Measurements from ENCODE around the gene HIVEP3.

Gene HIVEP3

DNA sequence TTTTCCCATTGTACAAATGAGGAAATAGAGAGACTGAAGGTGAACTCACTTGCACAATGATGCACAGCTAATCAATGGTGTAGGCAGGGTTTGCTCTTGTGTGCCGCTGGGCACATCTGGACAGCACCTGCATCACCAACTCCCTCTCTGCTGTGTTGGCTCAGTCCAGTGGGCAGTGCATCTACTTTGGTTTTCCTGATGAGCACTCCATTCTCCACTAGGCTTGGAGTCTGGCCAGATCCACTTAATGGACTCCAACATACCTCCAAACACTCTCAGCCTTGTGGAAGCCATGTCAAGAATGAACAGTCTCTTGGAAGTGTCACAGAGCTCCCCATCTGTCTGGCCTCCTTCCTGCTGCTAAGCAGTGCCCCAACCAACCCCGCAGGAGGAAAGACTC lies 152.2 kb downstream of the HIVEP3 start:
- no peaks in the 10 kb centered on the region for H3K9me2 ChIP-seq (replicated peaks; ENCODE audit: low read depth, low read length)
- no peaks in the 10 kb centered on the region for H3F3A ChIP-seq (ENCODE audit: low read depth)
- no peak overlapping the region for H3K9ac ChIP-seq (ENCODE audit: low read depth, low read length, poor library complexity, severe bottlenecking)
- H3K36me3 ChIP-seq (ENCODE audit: insufficient read depth, low read length): no peaks in the 10 kb centered on the region
- H3K4me1 ChIP-seq (ENCODE audit: insufficient read depth, low read length, poor library complexity, severe bottlenecking): peaks cover 11% of the 10 kb centered on the region
- no peak overlapping the region for H3K4me3 ChIP-seq (ENCODE audit: low read length, poor library complexity, severe bottlenecking)
- no peaks in the 10 kb centered on the region for H3K79me2 ChIP-seq (ENCODE audit: insufficient read depth, low read length)
- peaks cover 4% of the 10 kb centered on the region; the same call in 1 of the 2 replicates for H3K9me3 ChIP-seq (ENCODE audit: insufficient read depth, low read depth, low read length)
- TF ChIP-seq EZH2phosphoT487 (IDR thresholded peaks at IDR 0.05; ENCODE audit: borderline replicate concordance): no peak
- TF ChIP-seq CTCF (conservative IDR thresholded peaks at IDR 0.05; ENCODE audit: low read length): no peak
- no peaks in the 10 kb centered on the region for H4K20me1 ChIP-seq (ENCODE audit: insufficient read depth, low read length, poor library complexity, severe bottlenecking)
- H3K4me2 ChIP-seq (ENCODE audit: low read depth, low read length, poor library complexity, severe bottlenecking): no peak overlapping the region
- no peaks in the 10 kb centered on the region for H3K27me3 ChIP-seq (ENCODE audit: insufficient read depth, low read length, poor library complexity, severe bottlenecking)
- no peak overlapping the region for H2AFZ ChIP-seq (ENCODE audit: low read length)

- Histone ChIP-seq H3K9ac (ENCODE audit: low read depth, low read length, poor library complexity, severe bottlenecking) (no peak overlapping the region), H4K20me1 (ENCODE audit: insufficient read depth, low read length, poor library complexity, severe bottlenecking) (no peaks in the 10 kb centered on the region), H2AFZ (ENCODE audit: low read length) (no peak overlapping the region), H3K4me1 (ENCODE audit: insufficient read depth, low read length, poor library complexity, severe bottlenecking) (peaks cover 6% of the 10 kb centered on the region), H3K79me2 (ENCODE audit: insufficient read depth, low read length) (no peaks in the 10 kb centered on the region), H3K27me3 (ENCODE audit: insufficient read depth, low read length, poor library complexity, severe bottlenecking) (no peaks in the 10 kb centered on the region), H3F3A (ENCODE audit: low read depth) (no peaks in the 10 kb centered on the region), H3K9me2 (replicated peaks; ENCODE audit: low read depth, low read length) (no peaks in the 10 kb centered on the region), H3K9me3 (ENCODE audit: insufficient read depth, low read depth, low read length) (peaks cover 4% of the 10 kb centered on the region; the same call in 1 of the 2 replicates), H3K36me3 (ENCODE audit: insufficient read depth, low read length) (no peaks in the 10 kb centered on the region), H3K4me2 (ENCODE audit: low read depth, low read length, poor library complexity, severe bottlenecking) (no peak overlapping the region), H3K4me3 (ENCODE audit: low read length, poor library complexity, severe bottlenecking) (no peak overlapping the region)
- no peak for TF ChIP-seq EZH2phosphoT487 (IDR thresholded peaks at IDR 0.05; ENCODE audit: borderline replicate concordance)
- TF ChIP-seq CTCF (conservative IDR thresholded peaks at IDR 0.05; ENCODE audit: low read length): no peak
Measured at GRCh38 chr1:41766041-41766440, 152.7 kb downstream of the HIVEP3 start.

- Histone ChIP-seq H3K36me3 (ENCODE audit: insufficient read depth, low read length) (no peaks in the 10 kb centered on the region), H3K4me2 (ENCODE audit: low read depth, low read length, poor library complexity, severe bottlenecking) (no peak overlapping the region), H3K4me3 (ENCODE audit: low read length, poor library complexity, severe bottlenecking) (no peak overlapping the region), H3K9me2 (replicated peaks; ENCODE audit: low read depth, low read length) (no peaks in the 10 kb centered on the region), H2AFZ (ENCODE audit: low read length) (no peak overlapping the region), H3K79me2 (ENCODE audit: insufficient read depth, low read length) (no peaks in the 10 kb centered on the region), H4K20me1 (ENCODE audit: insufficient read depth, low read length, poor library complexity, severe bottlenecking) (no peaks in the 10 kb centered on the region), H3K9me3 (ENCODE audit: insufficient read depth, low read depth, low read length) (peaks cover 4% of the 10 kb centered on the region; the same call in 1 of the 2 replicates), H3F3A (ENCODE audit: low read depth) (no peaks in the 10 kb centered on the region), H3K27me3 (ENCODE audit: insufficient read depth, low read length, poor library complexity, severe bottlenecking) (no peaks in the 10 kb centered on the region), H3K9ac (ENCODE audit: low read depth, low read length, poor library complexity, severe bottlenecking) (no peak overlapping the region), H3K4me1 (ENCODE audit: insufficient read depth, low read length, poor library complexity, severe bottlenecking) (no peaks in the 10 kb centered on the region)
- no peak for TF ChIP-seq EZH2phosphoT487 (IDR thresholded peaks at IDR 0.05; ENCODE audit: borderline replicate concordance)
Measured at GRCh38 chr1:41765152-41765551, 153.6 kb downstream of the HIVEP3 start.

GRCh38 chr1:41764656-41765055 lies 154.1 kb downstream of the HIVEP3 start:
- TF ChIP-seq CTCF (conservative IDR thresholded peaks at IDR 0.05; ENCODE audit: low read length): no peak
- no peak for TF ChIP-seq EZH2phosphoT487 (IDR thresholded peaks at IDR 0.05; ENCODE audit: borderline replicate concordance)
- Histone ChIP-seq H3K9me3 (ENCODE audit: insufficient read depth, low read depth, low read length) (peaks cover 4% of the 10 kb centered on the region; the same call in 1 of the 2 replicates), H3K4me3 (ENCODE audit: low read length, poor library complexity, severe bottlenecking) (no peak overlapping the region), H3F3A (ENCODE audit: low read depth) (no peaks in the 10 kb centered on the region), H4K20me1 (ENCODE audit: insufficient read depth, low read length, poor library complexity, severe bottlenecking) (no peaks in the 10 kb centered on the region), H3K9ac (ENCODE audit: low read depth, low read length, poor library complexity, severe bottlenecking) (no peak overlapping the region), H3K36me3 (ENCODE audit: insufficient read depth, low read length) (no peaks in the 10 kb centered on the region), H3K79me2 (ENCODE audit: insufficient read depth, low read length) (no peaks in the 10 kb centered on the region), H3K4me1 (ENCODE audit: insufficient read depth, low read length, poor library complexity, severe bottlenecking) (no peaks in the 10 kb centered on the region), H3K4me2 (ENCODE audit: low read depth, low read length, poor library complexity, severe bottlenecking) (no peak overlapping the region), H2AFZ (ENCODE audit: low read length) (no peak overlapping the region), H3K27me3 (ENCODE audit: insufficient read depth, low read length, poor library complexity, severe bottlenecking) (no peaks in the 10 kb centered on the region), H3K9me2 (replicated peaks; ENCODE audit: low read depth, low read length) (no peaks in the 10 kb centered on the region)

Measured in Loucy (cell line).